GM19467 (cell line): ENCODE results near the gene KIF1A.

Experiments used
- ATAC-seq: cut with Tn5 transposase; IDR thresholded peaks from one replicate; pipeline ENCODE4 v1.9.1; 2021; ENCODE audit warnings: mild to moderate bottlenecking, moderate library complexity; ENCODE audit not compliant: unreplicated experiment

Gene KIF1A

GRCh38 chr2:240821429-240821778 is 1.4 kb upstream of the KIF1A start:
- ATAC-seq = no peak

- no peak for ATAC-seq
Observed at GRCh38 chr2:240820607-240821428, 799 bp upstream of the KIF1A start.

GRCh38 chr2:240819126-240819857 is 727 bp downstream of the KIF1A start:
- ATAC-seq = no peak

- ATAC-seq = no peak
Observed at GRCh38 chr2:240818293-240819125, 1.5 kb downstream of the KIF1A start.

GRCh38 chr2:240817496-240818292 is 2.3 kb downstream of the KIF1A start:
- ATAC-seq = no peak

- ATAC-seq = no peak
Observed at GRCh38 chr2:240816584-240817495, 3.2 kb downstream of the KIF1A start.

GRCh38 chr2:240815761-240816583 is 4.0 kb downstream of the KIF1A start:
- ATAC-seq = no peak

- ATAC-seq = no peak
Observed at GRCh38 chr2:240814946-240815760, 4.9 kb downstream of the KIF1A start.

- no peak for ATAC-seq
Observed at GRCh38 chr2:240814280-240814679, 5.7 kb downstream of the KIF1A start.

- ATAC-seq = no peak
Observed at GRCh38 chr2:240813231-240813921, 6.6 kb downstream of the KIF1A start.

- ATAC-seq = no peak
Observed at GRCh38 chr2:240812721-240813120, 7.3 kb downstream of the KIF1A start.

- ATAC-seq = no peak
Observed at GRCh38 chr2:240812301-240812680, 7.7 kb downstream of the KIF1A start.

- no peak for ATAC-seq
Observed at GRCh38 chr2:240811346-240812300, 8.4 kb downstream of the KIF1A start.

GRCh38 chr2:240810621-240811020 is 9.4 kb downstream of the KIF1A start:
- no peak for ATAC-seq

- ATAC-seq = no peak
Observed at GRCh38 chr2:240810199-240810598, 9.8 kb downstream of the KIF1A start.

GRCh38 chr2:240809276-240809675 is 10.7 kb downstream of the KIF1A start:
- no peak for ATAC-seq
